Measurements from ENCODE around the gene HEPHL1.
"Not testable (repeated sequence)": the region's sequence is repeated elsewhere in the genome, so short reads cannot be mapped to it uniquely, and the experiment has no call there.

HEPHL1 gene

DNA sequence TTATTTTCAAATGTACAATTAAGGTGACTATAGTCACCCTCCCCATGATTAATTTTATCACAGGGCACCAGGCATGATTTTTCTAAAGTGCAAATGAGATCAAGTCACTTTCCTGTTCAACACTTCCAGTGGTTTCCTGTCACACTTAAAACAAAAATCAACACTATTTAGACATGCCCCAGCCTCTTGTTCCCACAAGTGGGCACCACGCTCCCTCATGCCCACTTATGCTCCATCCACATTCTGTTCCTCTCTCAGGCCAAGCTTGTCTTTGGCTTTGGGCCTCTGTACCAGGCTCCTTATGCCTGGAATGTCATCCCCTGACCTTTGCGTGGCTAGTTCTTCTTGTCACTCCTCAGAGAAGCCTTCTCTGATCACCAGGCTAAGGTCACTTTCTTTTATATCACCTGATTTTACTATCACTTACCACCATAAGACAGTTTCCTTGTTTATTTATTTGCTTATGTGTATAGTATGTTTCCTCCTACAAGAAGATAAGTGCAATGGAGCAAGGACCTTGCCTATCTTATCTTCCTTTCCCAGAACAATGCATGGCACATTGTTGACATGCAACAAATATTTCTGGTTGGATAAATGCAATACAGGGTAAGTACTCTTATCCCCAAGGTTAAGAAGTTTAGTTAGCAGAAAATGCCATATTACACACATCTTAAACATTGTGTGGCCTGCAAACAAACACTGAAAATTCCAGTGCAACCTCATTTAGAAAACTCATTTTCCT is 56.6 kb downstream of the HEPHL1 start:
- in situ Hi-C loops (cut with MboI; ENCODE audit: low sequenced_read_pairs), result no loop called here

DNA sequence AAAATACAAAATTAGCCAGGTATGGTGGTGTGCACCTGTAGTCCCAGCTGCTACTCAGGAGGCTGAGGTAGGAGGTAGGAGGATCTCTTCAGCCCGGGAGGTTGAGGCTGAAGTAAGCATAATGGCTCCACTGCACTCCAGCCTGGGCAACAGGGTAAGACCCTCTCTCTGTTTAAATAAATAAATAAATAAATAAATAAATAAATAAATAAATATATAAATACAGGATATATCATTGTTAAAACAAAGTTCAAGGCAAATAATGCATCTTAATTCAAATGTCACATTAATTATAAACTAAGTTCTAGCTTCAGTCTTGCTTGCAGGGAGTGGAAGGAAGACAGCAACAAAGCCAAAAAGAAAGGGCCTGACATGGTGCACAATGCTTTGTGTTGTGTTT is 63.0 kb downstream of the HEPHL1 start:
- in situ Hi-C loops (cut with MboI; ENCODE audit: low sequenced_read_pairs), result no loop called here

DNA sequence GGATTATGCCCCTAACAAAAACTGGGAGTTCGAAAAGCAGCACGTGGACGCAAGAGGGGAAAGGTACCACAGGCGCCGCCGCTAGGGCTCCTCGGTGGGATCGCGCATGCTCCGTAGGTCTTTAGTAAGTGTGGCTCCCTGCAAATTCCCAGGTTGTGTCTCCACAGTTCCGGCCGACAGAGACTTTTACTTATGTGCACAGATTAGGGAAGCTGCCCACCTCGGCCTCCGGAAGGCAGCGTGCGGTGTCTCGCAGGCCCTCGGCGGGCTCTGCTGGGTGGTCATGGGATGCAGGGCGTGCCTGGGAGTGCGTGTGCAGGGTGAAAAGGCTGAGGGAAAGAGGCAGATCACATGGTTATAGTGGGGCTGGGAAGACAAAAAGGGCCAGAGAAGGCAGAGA is 67.8 kb downstream of the HEPHL1 start:
- in situ Hi-C loops (cut with MboI; ENCODE audit: low sequenced_read_pairs), result no loop called here

DNA sequence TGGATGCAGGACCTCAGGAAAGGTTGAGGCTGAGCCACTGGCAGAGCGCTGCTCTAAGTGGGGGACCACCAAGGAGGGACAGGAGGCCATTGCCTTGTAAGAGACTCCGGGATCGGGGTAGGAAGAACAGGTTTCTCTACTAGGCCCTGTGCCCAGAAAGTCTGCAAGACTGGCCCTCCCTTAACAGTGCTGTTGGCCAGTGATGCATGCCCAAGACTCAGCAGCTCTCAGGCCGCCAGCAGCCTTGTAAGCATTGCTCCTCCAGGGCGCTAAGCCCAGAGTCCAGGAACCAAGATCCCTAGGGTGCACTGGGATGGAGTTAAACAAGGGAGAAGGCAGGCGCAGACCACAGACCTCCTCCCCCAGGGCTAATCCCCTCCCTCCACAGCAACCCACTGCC is 68.2 kb downstream of the HEPHL1 start:
- in situ Hi-C loops (cut with MboI; ENCODE audit: low sequenced_read_pairs), result no loop called here

DNA sequence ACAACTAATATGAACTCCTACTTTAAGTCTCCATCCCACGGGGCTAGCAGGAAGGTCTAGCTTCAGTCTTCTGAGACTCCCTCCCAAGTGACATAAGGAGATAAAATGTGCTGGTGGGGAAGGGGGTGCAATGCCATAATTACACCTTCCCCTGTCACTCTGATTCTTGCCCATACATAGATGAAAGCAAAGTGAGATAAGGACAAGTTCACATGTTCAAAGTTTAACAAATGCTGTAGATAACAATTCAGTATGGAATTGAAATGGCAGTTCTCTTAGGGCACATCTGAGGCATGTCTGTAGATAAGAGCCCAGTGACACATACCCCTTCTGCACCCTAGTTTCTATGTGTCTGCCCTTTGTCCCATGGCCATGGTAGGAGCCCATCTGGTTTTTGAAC is 69.2 kb downstream of the HEPHL1 start:
- in situ Hi-C loops (cut with MboI; ENCODE audit: low sequenced_read_pairs), result no loop called here

DNA sequence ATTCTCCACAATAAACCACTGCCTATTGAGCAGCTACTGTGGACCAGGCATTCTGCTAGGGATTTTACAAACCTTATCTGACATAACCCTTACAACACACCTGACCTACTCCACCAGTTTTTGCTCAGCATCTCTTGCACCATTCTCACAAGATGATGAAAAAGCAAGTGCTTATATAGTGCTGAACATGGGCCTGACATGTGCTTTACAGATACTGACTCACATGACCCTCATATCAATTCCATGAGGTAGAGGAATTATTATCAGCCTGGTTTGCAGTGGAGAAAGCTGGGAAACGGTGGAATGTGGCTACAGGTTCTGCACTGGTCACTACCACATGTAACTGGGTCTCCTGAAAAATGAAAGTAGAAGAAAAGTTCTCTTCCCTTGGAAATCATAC is 69.9 kb downstream of the HEPHL1 start:
- in situ Hi-C loops (cut with MboI; ENCODE audit: low sequenced_read_pairs), result no loop called here

DNA sequence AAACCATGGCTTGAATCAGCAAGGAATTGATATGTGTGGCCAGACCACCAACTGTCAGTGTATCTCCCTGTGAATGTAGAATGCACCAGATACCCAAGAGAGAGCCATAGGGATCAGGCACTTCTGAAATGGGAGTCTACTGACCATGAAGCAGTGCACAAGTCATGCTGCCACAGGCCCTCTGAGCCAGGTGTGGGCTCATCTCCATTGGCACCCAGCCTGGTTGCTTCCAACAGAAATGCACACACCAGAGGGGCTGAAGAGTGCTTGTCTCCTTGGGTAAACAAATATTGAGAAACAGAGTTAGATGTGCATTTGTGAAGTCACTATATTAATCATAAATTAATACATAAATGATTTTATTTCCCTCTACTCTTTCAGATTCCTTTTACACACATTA is 79.1 kb downstream of the HEPHL1 start:
- in situ Hi-C loops (cut with MboI; ENCODE audit: low sequenced_read_pairs), result no loop called here

DNA sequence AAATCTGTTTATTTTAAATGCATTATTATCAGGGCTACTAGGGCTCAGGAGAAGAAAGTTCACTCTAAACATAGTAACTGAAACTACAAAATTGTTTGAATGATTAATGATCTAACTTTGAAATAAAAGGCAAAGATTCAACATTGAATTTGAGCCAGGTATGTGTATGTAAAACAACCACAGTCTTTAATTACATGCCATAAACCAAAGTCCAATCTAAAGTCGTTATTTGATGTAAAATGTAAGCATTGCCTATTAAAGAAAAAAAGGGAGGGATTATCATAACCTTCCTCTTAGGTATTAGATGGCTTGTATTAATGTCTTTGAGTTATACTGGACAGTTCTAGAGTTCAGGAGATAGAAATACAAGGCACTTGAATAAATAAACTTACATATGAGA is 82.3 kb downstream of the HEPHL1 start:
- in situ Hi-C loops (cut with MboI; ENCODE audit: low sequenced_read_pairs), result no loop called here

DNA sequence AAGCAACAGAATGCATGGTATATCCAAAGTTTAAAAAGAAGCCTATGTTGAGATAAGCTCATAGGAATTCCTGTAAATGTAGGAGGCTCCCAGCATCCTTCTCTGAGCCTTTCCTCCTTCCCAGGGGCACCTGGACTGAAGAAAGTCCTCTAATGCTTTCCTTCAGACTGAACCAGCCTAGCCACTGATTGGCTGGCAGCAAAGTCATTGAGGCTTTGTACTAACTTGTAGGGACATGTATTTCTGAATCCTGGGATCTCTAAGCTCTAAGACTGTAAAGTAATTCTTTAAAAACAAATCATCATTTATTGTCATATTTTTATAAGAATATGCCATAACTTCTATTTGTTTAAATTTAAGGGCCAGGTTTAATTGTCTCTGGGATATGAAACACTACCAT is 83.6 kb downstream of the HEPHL1 start:
- in situ Hi-C loops (cut with MboI; ENCODE audit: low sequenced_read_pairs), result no loop called here

DNA sequence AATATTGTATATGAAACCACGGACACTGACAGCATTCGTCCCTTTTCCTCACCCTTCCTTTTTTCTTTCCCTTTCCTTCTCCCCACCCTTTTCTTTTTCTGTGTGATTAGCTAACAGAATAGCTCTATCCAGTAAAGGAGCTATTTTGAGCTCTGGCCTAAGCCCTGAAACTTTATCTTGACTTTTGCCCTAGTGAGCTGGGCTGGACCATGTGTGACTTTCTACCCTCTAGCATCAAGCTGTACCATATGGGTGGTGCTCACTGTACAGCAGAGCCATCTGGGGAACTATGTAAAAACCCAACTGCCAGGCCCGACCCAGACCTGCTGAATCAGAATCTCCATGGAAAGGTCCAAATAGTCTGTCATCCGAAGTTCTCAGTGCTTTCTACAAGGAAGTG is 85.6 kb downstream of the HEPHL1 start:
- in situ Hi-C loops (cut with MboI; ENCODE audit: low sequenced_read_pairs), result no loop called here

DNA sequence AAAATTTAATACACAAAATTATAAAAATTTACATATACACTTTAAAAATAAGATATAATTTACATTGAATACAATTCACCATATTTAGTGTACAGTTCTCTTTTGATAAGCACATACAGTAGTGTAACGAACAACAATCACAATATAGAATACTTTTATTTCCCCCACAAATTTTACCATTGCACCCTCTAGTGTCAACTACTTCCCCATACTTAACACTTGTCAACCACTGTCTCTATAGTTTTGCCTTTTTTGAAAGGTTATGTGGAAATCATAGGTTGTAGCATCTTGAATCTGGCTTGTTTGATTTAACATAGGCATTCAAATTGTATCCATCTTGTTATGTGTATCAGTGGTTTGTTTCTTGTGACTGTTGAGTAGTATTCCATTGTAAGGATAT is 86.2 kb downstream of the HEPHL1 start:
- in situ Hi-C loops (cut with MboI; ENCODE audit: low sequenced_read_pairs), result no loop called here

DNA sequence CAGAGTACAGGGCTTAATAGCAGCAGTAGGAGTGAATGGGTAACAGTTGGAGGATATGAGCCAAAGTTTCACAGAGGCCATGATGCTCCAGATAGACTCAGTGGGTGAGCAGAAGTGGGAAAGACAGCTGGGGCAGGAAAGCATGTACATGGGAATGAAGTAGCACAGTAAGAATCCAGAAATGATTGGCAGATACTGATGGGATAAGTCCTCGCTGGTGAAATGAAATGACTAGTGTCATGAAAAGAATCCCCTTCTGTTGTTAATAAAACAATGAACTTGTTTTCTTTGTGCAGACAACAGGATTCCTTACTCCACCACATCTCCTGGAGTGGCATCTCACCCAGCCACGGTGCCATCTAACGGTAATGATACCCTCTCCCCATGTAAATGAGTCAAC is 90.1 kb downstream of the HEPHL1 start:
- in situ Hi-C loops (cut with MboI; ENCODE audit: low sequenced_read_pairs), result no loop called here

DNA sequence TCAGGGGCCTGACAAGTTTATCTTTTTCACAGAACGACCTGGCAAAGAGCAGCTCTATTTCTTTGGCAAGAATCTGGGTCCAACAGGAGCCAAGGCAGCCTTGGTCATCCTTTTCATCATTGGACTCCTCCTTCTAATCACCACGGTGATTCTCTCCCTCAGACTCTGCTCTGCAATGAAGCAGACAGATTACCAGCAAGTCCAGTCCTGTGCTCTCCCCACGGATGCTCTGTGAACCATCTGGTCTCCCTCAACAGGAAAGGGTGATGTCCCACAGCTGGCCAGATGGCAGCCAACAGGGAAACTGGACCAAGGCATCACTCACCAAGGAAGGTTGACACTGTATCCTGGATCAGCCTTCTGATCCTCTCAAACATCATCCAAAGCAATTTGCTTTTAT is 90.5 kb downstream of the HEPHL1 start:
- in situ Hi-C loops (cut with MboI; ENCODE audit: low sequenced_read_pairs), result no loop called here

DNA sequence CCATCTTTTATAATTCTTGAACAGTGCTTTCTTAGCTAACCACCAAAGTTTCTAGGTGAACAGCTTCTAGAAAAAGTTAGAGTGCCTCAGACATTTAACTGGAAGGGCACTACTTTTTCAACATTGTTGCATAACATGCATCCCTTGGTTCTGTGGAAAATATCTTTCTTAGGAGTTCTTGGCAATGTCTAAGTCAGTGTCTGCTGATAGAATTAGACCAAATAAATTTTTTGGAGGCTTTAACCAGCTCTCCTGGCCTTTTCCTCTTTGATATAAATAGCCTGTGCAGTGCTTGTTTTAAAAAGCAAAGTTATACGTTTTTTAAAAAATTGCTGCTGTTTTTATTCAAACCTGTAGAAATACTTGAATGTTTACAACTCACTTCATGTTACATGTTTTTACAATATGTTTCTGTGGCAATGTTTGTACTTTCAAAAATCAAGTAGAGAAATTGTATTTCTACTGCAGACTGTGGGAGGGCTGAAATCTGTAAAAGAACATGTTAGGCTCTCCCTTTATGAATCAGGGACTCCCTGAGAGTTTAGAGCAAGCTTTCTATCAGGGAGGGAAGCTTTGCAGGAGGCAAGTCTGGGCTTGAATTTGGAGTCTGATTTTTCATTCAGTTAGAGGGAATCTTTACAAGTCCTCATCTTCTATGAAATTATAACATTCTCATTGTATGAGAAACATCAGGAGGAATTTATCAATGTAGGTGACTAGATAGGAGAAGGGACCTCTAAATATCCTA is 91.2 kb downstream of the HEPHL1 start:
- in situ Hi-C loops (cut with MboI; ENCODE audit: low sequenced_read_pairs), result no loop called here

DNA sequence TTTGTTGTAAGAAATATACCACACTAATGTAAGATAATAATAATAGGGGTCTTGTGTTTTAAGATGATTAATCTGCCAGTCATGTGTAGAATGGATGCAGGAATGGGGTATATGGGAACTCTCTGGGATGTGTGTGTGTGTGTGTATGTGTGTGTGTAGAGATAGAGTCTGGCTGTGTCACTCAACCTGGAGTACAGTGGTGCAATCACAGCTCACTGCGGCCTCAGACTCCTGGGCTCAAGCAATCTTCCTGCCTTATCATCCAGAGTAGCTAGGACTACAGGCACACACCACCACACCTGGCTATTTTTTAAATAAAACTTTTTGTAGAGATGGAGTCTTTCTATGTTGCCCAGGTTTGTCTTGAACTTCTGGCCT is 96.0 kb downstream of the HEPHL1 start:
- in situ Hi-C loops (cut with MboI; ENCODE audit: low sequenced_read_pairs), result no loop called here

DNA sequence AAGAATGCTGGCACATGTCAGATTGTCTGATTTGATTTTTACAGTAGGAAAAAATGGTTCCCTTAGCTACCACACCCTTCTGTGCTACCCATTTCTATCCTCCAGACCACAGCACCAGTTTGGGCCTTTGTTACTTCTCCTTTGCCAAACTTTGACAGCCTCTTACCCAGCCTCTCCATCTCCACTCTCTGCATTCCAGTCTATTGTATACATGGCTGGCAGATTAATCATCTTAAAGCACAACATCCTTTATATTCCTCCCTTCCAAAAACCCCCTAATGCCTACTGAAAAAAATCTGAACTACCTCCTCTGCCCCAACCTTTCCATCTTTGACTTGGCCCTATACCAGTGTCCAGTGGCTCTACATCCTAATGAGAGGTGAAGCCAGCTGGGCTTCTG is 96.7 kb downstream of the HEPHL1 start:
- in situ Hi-C loops (cut with MboI; ENCODE audit: low sequenced_read_pairs), result no loop called here

DNA sequence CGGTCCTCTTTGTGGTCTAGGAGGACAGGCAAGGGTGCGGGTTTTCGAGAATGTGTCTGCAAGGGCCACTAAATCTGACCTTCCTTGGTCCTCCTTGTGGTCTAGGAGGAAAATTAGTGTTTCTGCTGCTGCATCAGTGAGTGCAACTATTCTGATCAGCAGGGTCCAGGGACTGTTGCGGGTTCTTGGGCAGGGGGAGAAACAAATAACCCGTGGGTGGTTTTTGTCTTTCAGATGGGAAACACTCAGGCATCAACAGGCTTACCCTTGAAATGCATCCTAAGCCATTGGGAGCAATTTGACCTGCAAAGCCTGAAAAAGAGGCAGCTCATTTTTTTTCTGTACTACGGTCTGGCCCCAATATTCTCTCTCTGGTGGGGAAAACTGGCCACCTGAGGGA is 98.5 kb downstream of the HEPHL1 start:
- in situ Hi-C loops (cut with MboI; ENCODE audit: low sequenced_read_pairs), result not testable (repeated sequence)

DNA sequence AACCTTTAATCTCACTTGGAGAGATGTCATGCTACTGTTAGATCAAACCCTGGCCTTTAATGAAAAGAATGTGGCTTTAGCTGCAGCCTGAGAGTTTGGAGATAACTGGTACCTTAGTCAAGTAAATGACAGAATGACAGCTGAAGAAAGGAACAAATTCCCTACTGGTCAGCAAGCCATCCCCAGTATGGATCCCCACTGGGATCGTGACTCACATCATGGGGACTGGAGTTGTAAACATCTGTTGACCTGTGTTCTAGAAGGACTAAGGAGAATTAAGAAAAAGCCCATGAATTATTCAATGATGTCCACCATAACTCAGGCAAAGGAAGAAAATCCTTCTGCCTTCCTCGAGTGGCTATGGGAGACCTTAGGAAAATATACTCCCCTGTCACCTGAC is 99.4 kb downstream of the HEPHL1 start:
- in situ Hi-C loops (cut with MboI; ENCODE audit: low sequenced_read_pairs), result not testable (repeated sequence)

DNA sequence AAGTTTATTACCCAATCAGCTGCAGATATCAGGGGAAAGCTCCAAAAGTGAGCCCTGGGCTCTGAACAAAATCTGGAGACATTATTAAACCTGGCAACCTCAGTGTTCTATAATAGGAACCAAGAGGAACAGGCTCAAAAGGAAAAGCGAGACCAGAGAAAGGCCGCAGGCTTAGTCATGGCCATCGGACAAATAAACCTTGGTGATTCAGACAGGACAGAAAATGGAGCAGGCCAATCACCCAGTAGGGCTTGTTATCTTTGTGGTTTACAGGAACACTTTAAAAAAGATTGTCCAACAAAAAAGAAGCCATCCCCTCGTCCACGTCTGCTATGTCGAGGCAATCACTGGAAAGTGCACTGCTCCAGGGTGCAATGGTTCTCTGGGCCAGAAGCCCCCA is 99.8 kb downstream of the HEPHL1 start:
- in situ Hi-C loops (cut with MboI; ENCODE audit: low sequenced_read_pairs), result no loop called here

DNA sequence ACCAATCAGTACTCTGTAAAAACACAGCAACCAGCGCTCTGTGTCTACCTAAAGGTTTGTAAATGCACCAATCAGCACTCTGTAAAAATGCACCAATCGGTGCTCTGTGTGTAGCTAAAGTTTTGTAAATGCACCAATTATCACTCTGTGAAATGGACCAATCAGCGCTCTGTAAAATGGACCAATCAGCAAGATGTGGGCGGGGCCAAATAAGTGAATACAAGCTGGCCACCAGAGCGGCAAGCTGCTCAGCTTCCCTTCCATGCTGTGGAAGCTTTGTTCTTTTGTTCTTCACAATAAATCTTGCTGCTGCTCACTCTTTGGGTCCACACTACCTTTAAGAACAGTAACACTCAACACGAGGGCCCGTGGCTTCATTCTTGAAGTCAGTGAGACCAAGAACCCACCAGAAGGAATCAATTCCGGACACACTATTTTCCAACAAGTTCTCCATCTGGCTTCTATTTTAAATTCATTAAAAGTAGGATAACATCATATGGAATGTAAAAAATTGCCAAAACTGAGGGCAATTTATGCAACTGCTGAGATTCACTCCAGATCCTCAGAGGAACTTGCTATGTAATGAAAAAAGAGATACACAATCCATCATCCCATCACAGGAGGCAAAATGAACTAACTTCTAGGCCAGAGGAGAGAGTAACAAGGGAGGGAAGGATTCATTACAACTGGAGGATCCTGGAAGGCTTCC is 104.4 kb downstream of the HEPHL1 start:
- in situ Hi-C loops (cut with MboI; ENCODE audit: low sequenced_read_pairs), result no loop called here

DNA sequence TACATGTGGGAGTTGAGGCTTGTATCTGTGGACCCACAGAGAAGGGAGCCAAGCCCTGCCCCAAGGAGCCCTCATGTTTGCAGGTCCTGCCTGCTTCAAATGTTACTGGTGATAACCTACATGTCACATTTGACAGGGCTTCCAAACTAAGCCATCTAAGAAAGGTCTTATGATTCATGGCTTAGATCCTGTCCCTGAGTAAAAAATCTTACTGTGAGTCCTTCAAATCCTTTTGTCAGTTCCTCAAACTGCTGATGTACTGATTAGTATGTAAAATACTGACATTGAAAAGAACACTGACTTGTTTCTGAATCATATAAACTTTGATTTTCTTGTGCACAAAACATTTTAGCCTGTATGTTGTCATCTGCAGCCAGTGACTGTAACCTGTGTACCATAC is 106.5 kb downstream of the HEPHL1 start:
- in situ Hi-C loops (cut with MboI; ENCODE audit: low sequenced_read_pairs), result no loop called here

DNA sequence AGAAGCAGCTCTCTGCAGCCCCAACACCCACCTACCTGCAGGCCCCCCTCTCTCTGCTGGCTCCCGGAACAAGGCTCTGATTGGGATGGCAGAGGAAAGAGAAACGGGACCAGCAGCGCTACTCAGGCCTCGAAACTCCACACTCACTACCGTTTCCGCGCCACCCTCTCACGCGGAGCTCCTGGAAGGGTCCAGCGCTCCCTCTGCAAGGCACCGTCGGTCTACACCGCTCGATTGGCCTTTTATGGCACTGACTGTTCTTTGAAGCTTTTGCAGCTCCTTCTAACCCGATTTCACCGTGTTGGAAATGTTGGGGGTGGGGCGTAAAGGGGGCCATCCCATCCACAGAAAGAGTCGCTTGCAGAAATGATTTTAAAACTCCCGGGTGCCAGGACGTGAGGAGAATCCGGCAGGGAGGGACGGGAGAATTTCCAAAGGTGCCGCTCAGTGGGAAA is 107.2 kb downstream of the HEPHL1 start:
- in situ Hi-C loops (cut with MboI; ENCODE audit: low sequenced_read_pairs), result no loop called here

Measured in hTERT RPE-1 (cell line).